GM12864 (cell line): ENCODE results near the gene FAM219A.

Source experiments
- DNase-seq: peaks from one replicate; pipeline ENCODE4 v3.0.0-alpha.2; 2011; ENCODE audit warnings: low read depth
- H3K4me3 ChIP-seq: 2 replicates; pipeline ENCODE4 v1.5.1; 2011; ENCODE audit warnings: mild to moderate bottlenecking, low read depth, low read length, control low read depth
- TF ChIP-seq, protein P1 (sequence below): IDR thresholded peaks from 2 replicates; pipeline ENCODE4 v1.5.1; 2011; ENCODE audit warnings: low read depth, mild to moderate bottlenecking, moderate library complexity, low read length, control low read depth, inconsistent platforms; ENCODE audit errors: missing control alignments

The FAM219A gene, protein sequence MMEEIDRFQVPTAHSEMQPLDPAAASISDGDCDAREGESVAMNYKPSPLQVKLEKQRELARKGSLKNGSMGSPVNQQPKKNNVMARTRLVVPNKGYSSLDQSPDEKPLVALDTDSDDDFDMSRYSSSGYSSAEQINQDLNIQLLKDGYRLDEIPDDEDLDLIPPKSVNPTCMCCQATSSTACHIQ

GRCh38 chr9:34458013-34458958 lies at the start of gene FAM219A, which contains the start of gene DNAI1:
TSS of gene FAM219A (minus strand) at chr9:34458570. CDS start at chr9:34458263, 307 bp downstream.
TSS of gene DNAI1 (plus strand) at chr9:34458805. CDS start at chr9:34459006, 201 bp downstream.
- TF ChIP-seq, protein P1, sequence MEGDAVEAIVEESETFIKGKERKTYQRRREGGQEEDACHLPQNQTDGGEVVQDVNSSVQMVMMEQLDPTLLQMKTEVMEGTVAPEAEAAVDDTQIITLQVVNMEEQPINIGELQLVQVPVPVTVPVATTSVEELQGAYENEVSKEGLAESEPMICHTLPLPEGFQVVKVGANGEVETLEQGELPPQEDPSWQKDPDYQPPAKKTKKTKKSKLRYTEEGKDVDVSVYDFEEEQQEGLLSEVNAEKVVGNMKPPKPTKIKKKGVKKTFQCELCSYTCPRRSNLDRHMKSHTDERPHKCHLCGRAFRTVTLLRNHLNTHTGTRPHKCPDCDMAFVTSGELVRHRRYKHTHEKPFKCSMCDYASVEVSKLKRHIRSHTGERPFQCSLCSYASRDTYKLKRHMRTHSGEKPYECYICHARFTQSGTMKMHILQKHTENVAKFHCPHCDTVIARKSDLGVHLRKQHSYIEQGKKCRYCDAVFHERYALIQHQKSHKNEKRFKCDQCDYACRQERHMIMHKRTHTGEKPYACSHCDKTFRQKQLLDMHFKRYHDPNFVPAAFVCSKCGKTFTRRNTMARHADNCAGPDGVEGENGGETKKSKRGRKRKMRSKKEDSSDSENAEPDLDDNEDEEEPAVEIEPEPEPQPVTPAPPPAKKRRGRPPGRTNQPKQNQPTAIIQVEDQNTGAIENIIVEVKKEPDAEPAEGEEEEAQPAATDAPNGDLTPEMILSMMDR: no peak
- peak; percentile 89 for DNase-seq
- peak within 1 kb of the TSS; percentile 57 for H3K4me3 ChIP-seq

DNA sequence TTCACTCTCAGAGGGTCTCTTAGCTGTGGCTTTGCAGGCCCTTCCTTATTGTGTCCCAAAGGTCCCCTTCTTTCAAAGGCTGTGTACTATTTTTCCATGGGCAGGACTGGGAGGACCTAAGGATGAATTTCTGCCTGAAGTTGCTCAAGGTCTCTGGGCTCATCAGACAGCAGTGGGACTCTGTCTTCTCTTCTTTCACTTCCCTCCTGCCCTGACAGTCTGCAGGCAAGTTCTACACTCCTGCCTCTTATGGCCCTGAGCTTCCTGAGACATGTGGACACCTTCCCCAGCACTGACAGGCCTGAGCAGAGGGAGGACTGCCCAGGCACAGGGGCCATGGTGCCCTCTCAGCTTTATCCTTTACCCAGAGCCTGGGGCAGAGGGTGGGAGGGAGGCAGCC lies 49.6 kb upstream of the FAM219A start:
- TF ChIP-seq, protein P1: no peak
- no peak for DNase-seq
- H3K4me3 ChIP-seq: no peak overlapping the region

DNA sequence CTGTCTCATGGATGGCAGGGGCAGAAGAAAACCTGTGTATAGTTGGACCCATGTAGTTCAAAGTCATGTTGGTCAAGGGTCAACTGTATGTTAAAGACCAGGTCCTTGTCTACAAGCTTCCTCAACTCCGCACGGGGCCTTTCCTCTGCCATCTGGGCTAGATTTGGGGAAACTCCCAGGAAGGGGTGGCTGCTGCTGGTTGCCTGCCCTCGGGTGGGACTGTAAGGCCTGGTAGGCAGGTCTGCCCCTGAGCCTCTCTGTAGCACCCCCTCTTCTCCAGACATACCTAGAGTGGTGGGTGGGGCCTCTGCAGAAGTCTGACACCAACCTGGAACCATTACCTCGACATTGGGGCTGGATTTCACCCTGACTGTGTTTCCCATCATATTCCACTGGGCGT lies 49.2 kb upstream of the FAM219A start:
- DNase-seq: no peak
- H3K4me3 ChIP-seq: no peak overlapping the region
- TF ChIP-seq, protein P1: no peak

DNA sequence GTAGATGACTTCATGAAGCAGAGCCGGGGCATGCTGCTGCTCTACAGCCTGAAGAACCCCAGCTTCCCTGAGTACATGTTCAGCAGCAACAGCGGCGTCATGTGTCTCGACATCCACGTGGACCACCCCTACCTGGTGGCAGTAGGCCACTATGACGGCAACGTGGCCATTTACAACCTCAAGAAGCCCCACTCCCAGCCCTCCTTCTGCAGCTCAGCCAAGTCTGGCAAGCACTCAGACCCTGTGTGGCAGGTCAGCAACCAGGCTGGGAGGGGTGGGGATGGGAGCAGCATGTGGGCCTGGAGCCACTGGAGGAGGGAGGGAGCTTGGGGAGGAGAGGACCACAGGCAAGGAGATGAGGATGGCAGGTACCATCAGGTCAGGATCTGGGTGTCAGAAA lies 48.3 kb upstream of the FAM219A start:
- DNase-seq: no peak
- H3K4me3 ChIP-seq: no peak overlapping the region
- TF ChIP-seq, protein P1: no peak

GRCh38 chr9:34505370-34506120 lies 47.2 kb upstream of the FAM219A start:
- no peak for DNase-seq
- TF ChIP-seq, protein P1: no peak

DNA sequence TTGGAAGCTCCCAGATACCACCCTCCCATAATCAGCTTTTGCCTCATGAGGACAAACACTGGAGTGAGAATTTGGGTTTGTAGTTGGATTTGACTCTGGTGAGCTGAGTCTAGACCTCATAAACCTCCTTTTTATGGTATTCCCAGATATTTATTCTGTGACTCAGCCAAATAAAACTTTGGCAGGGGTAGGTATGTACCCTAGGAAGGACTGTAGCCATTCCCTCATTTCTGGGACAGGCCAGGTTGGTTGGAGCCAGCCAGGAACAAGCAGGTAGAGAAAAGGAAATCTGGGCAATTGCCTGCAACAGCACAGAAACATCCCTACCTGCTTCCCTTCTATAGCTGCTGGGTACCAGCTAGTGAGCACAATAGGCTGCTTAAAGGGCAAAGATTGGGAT lies 45.0 kb upstream of the FAM219A start:
- TF ChIP-seq, protein P1: no peak
- DNase-seq: no peak
- H3K4me3 ChIP-seq: no peak overlapping the region

More at GRCh38 chr9:34505370-34506120, 47.2 kb upstream of the FAM219A start:
- H3K4me3 ChIP-seq: no peak overlapping the region
